K562 (cell line): ENCODE data around the gene ZNF451. TPM values are rescaled to one million over a fixed set of nuclear protein-coding genes. Genes with fewer than 3 reads are reported as not detected.

Experiments used
- ATAC-seq: fragments of 200-7000 bp; cut with Tn5 transposase; 3 replicates; pipeline ENCODE4 v1.9.1; 2020; ENCODE audit warnings: moderate library complexity
- BruUV-seq: library from RNA; stranded (reverse); fragments of 400-500 nt; replicated peaks from 2 replicates; lab custom pipeline; 2021; lab: Mats Ljungman, UMichigan
- CTCF ChIA-PET: fragments of 300-600 bp; formaldehyde crosslinking; extraction: SDS; loops from one replicate; lab custom pipeline; 2021; ENCODE audit warnings: low intra/inter-chr PET ratio; lab: Yijun Ruan, JAX
- POLR2A ChIA-PET: fragments of 300-600, 350-650 bp; sonication (Branson Sonifier 250); formaldehyde crosslinking; extraction: SDS; loops from one replicate; lab custom pipeline; 2021; ENCODE audit warnings: antibody characterized with exemption, inconsistent platforms; lab: Yijun Ruan, JAX
- DNase-seq, 4 experiments: peaks; one replicate each; pipeline versions ENCODE4 v3.0.0 to v3.0.0-alpha.2; 2011 to 2018; ENCODE audit warnings: low spot score in 3 of 4, mixed read lengths in 3 of 4; ENCODE audit errors: extremely low read depth in 1 of 4
- FAIRE-seq: peaks from 2 replicates; lab custom pipeline; 2011; peaks lifted over from hg19 to GRCh38; lab: Jason Lieb, UNC
- H2AFZ ChIP-seq: 2 replicates; pipeline ENCODE4 v1.6.0; 2011; ENCODE audit warnings: low read depth, low read length, control low read depth, inconsistent platforms
- H3K27ac ChIP-seq: fragments of 200-600 bp; 3 replicates; pipeline ENCODE4 v1.8.0; 2011; ENCODE audit warnings: low read depth, mild to moderate bottlenecking, control low read depth, inconsistent platforms, low read length, moderate library complexity, mixed read lengths; ENCODE audit errors: extremely low read depth
- H3K27me3 ChIP-seq, 2 experiments: fragments of 300-600 bp in 1 of 2; 2 replicates in 1 of 2; 3 replicates in 1 of 2; pipeline versions ENCODE4 v1.6.0 to v1.8.0; 2011; ENCODE audit warnings: inconsistent platforms in 2 of 2, low read length in 2 of 2, mild to moderate bottlenecking in 1 of 2, mixed read lengths in 1 of 2, moderate library complexity in 1 of 2; ENCODE audit not compliant: control insufficient read depth in 2 of 2, insufficient read depth in 2 of 2
- H3K36me3 ChIP-seq: fragments of 300-600 bp; 3 replicates; pipeline ENCODE4 v1.8.0; 2011; ENCODE audit warnings: mild to moderate bottlenecking, low read length, inconsistent platforms; ENCODE audit not compliant: control insufficient read depth, insufficient read depth
- H3K4me1 ChIP-seq, 2 experiments: fragments of 200-600 bp in 1 of 2; replicated peaks in 1 of 2; 2 replicates in 1 of 2; 3 replicates in 1 of 2; pipeline versions ENCODE4 v1.5.1 to v1.8.0; 2011; ENCODE audit warnings: inconsistent platforms in 2 of 2, low read length in 2 of 2, mild to moderate bottlenecking in 1 of 2, mixed read lengths in 1 of 2, moderate library complexity in 1 of 2; ENCODE audit not compliant: control insufficient read depth in 2 of 2, insufficient read depth in 2 of 2
- H3K4me2 ChIP-seq: 2 replicates; pipeline ENCODE4 v1.6.1; 2011; ENCODE audit warnings: low read length, control low read depth, inconsistent platforms, mixed read lengths; ENCODE audit not compliant: insufficient read depth
- H3K4me3 ChIP-seq: fragments of 200-600 bp; sonication (generic), shearing (Covaris generic); 2 replicates; pipeline ENCODE4 v1.5.1; 2016; ENCODE audit warnings: control low read depth, inconsistent platforms
- H3K79me2 ChIP-seq: fragments of 200-600 bp; 3 replicates; pipeline ENCODE4 v1.8.0; 2011; ENCODE audit warnings: low read length, inconsistent platforms; ENCODE audit not compliant: control insufficient read depth, insufficient read depth
- H3K9ac ChIP-seq, 2 experiments: 2 replicates each; pipeline versions ENCODE4 v1.6.0 to v1.6.1; 2011; ENCODE audit warnings: low read depth in 2 of 2, low read length in 2 of 2, control low read depth in 1 of 2, inconsistent platforms in 1 of 2, mild to moderate bottlenecking in 1 of 2, mixed read lengths in 1 of 2; ENCODE audit not compliant: insufficient read depth in 1 of 2
- H3K9me1 ChIP-seq: one replicate; pipeline ENCODE4 v1.6.0; 2011; ENCODE audit warnings: inconsistent platforms, mild to moderate bottlenecking, low read length, moderate library complexity; ENCODE audit not compliant: control insufficient read depth, insufficient read depth
- H3K9me3 ChIP-seq: replicated peaks from 2 replicates; pipeline ENCODE4 v1.5.1; 2011; ENCODE audit warnings: low read depth, low read length, inconsistent platforms; ENCODE audit not compliant: control insufficient read depth, insufficient read depth
- H4K20me1 ChIP-seq: replicated peaks from 2 replicates; pipeline ENCODE4 v1.6.1; 2011; ENCODE audit warnings: low read length, inconsistent platforms, mixed read lengths; ENCODE audit not compliant: control insufficient read depth, insufficient read depth
- C11orf30 ChIP-seq: fragments of 450-650 bp; IDR thresholded peaks from 2 replicates; pipeline ENCODE4 v1.6.1; 2016; ENCODE audit warnings: low read depth, mild to moderate bottlenecking
- IFI16 ChIP-seq: fragments of 250-450 bp; sonication (Bioruptor Pico); IDR thresholded peaks from 2 replicates; pipeline ENCODE4 v2.1.2; 2022; ENCODE audit warnings: mild to moderate bottlenecking, inconsistent platforms
- RBM22 ChIP-seq: fragments of 200-400 bp; formaldehyde crosslinking; IDR thresholded peaks from 2 replicates; pipeline ENCODE4 v1.6.1; 2018; ENCODE audit warnings: low read length, low read depth; ENCODE audit not compliant: poor library complexity, severe bottlenecking
- SRSF7 ChIP-seq: fragments of 200-400 bp; formaldehyde crosslinking; optimal IDR thresholded peaks from 2 replicates; pipeline ENCODE3; 2017; ENCODE audit warnings: mild to moderate bottlenecking, low read depth, low read length
- ZNF143 ChIP-seq: sonication (generic); formaldehyde crosslinking; IDR thresholded peaks from 2 replicates; pipeline ENCODE4 v1.9.0; 2022; ENCODE audit warnings: mild to moderate bottlenecking, missing genetic modification reagents
- ZNF316 ChIP-seq: fragments of 450-650 bp; IDR thresholded peaks from 2 replicates; pipeline ENCODE4 v1.6.1; 2016
- ZNF347 ChIP-seq: fragments of 450-650 bp; formaldehyde crosslinking; IDR thresholded peaks from 2 replicates; pipeline ENCODE4 v1.4.0; 2020; ENCODE audit warnings: low read depth, mild to moderate bottlenecking, moderate library complexity
- WGBS: fragments of 100-300 bp; shearing (Covaris generic); methylation state at CpG from one replicate; pipeline ENCODE4 v1.1.6; 2016; ENCODE audit warnings: low coverage, mixed read lengths; ENCODE audit not compliant: insufficient coverage; ENCODE audit errors: missing lambda C conversion rate; 5-methylcytosine and 5-hydroxymethylcytosine counted together
- in situ Hi-C: fragments of 300-500 bp; cut with MboI; formaldehyde crosslinking; loops from 4 replicates; pipeline ENCODE4 v1.15.0; 2018; ENCODE audit warnings: inconsistent platforms, mixed read lengths
- intact Hi-C: fragments of 100-400 bp; cut with micrococcal nuclease; formaldehyde crosslinking; loops from 2 replicates; pipeline ENCODE4 v1.14.2; 2022
- polyA plus RNA-seq, 8 experiments: library from polyadenylated mRNA; depleted of rRNA in 4 of 8; stranded (reverse) in 5 of 8; unstranded in 3 of 8; fragments of >200 nt; fragmentation: Nextera tagmentation in 2 of 8; fragmentation: Illumina TruSeq in 1 of 8; extraction: Ambion mirVana in 2 of 8; extraction: Trizol in 1 of 8; gene quantifications; 2 replicates each; pipeline versions ENCODE4 v1.2.1 to v1.2.3, GENCODE V29; 2011 to 2014; ENCODE audit warnings: inconsistent platforms in 1 of 8, missing spikeins in 1 of 8
- total RNA-seq, 7 experiments: library from RNA; depleted of rRNA in 6 of 7; stranded (reverse); fragments of >200 nt in 6 of 7; fragmentation: Illumina TruSeq in 2 of 7; extraction: Trizol in 2 of 7; gene quantifications; 2 replicates each; pipeline versions ENCODE4 v1.2.1 to v1.2.3, GENCODE V29; 2011 to 2021; ENCODE audit warnings: low replicate concordance in 1 of 7
- TF ChIP-seq, protein P1 (sequence below): fragments of 250-450 bp; sonication (Bioruptor Pico); IDR thresholded peaks from 2 replicates; pipeline ENCODE4 v1.9.0; 2021; ENCODE audit warnings: mild to moderate bottlenecking
- TF ChIP-seq, protein P2 (sequence below): IDR thresholded peaks from 2 replicates; pipeline ENCODE4 v1.6.1; 2016; ENCODE audit warnings: missing genetic modification characterization, missing compliant biosample characterization

Gene ZNF451
- total and polyA plus RNA-seq, 9 of the 15 experiments (the other 6 are each of a cell fraction or from before 2014, with no cell fraction given), result 16.1 to 74.3 (median 38.3) TPM

DNA sequence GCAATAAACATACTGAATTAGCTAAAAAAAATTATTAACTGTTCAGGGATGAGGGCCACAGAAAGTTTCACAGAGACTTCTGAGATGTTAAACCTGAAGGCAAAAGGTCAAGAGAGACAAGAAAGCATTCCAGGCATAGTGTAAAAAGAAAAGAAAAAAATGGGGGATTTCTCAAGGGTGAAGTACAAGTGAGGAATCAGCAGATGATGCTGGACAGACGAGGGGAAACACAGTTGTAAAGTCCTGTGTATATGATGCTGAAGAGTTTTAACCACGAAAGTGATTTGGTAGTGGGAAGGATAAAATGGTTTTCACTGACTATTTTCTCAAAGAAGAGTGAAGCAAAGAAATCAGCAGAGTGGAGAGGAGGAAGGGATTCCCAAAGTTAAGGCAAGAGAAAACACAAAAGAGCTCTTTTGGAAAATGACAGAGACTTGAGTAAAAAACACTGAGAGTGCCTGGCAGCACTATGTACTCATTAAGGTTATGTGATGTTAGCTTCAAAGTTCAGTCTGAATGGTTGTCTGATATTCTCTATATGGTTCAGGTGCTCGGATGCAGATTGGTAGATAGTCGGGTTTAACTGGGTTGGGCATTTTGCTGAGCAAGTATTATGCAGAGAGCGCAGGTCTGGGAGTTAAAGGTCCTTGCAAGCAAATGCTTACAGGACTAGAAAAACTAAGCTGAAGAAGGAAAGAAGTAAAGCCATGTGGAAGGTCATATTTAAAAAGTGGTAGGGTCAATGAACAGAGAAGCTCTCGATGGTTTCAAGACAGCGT is 115.8 kb downstream of the ZNF451 start:
- 80% methylated on average over 7 of the region's 7 CpGs for WGBS
- Histone ChIP-seq H3K27ac (no peak overlapping the region), H3K4me1 (peaks cover 3 to 6% of the 10 kb centered on the region in 2 experiments; a peak in 3 of 5 replicates), H3K36me3 (peaks cover 29% of the 10 kb centered on the region), H3K4me2 (no peak overlapping the region), H3K79me2 (peaks cover 57% of the 10 kb centered on the region), H4K20me1 (no peaks in the 10 kb centered on the region), H3K9me1 (no peaks in the 10 kb centered on the region), H3K4me3 (no peak overlapping the region), H2AFZ (no peak overlapping the region)
- no TSS peak for BruUV-seq
- FAIRE-seq (no peak), ATAC-seq (no peak)
- POLR2A ChIA-PET, result no interaction called here
- intact Hi-C loops, result no loop called here
- TF ChIP-seq, protein P1, sequence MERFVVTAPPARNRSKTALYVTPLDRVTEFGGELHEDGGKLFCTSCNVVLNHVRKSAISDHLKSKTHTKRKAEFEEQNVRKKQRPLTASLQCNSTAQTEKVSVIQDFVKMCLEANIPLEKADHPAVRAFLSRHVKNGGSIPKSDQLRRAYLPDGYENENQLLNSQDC (CRISPR knock-in tag), result no peak
- TF ChIP-seq RBM22 (no peak), ZNF143 (CRISPR knock-in tag) (no peak), ZNF316 (peak; percentile 50), C11orf30 (peak; percentile 14; the same call in 1 of the 2 replicates), ZNF347 (no peak), SRSF7 (no peak), IFI16 (CRISPR knock-in tag) (no peak)
- TF ChIP-seq, protein P2, sequence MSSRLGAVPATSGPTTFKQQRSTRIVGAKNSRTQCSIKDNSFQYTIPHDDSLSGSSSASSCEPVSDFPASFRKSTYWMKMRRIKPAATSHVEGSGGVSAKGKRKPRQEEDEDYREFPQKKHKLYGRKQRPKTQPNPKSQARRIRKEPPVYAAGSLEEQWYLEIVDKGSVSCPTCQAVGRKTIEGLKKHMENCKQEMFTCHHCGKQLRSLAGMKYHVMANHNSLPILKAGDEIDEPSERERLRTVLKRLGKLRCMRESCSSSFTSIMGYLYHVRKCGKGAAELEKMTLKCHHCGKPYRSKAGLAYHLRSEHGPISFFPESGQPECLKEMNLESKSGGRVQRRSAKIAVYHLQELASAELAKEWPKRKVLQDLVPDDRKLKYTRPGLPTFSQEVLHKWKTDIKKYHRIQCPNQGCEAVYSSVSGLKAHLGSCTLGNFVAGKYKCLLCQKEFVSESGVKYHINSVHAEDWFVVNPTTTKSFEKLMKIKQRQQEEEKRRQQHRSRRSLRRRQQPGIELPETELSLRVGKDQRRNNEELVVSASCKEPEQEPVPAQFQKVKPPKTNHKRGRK (tag), result no peak
- TF ChIP-seq, all 486 proteins: peak for 2
- Histone ChIP-seq H3K9ac (no peak overlapping the region), H3K9me3 (no peaks in the 10 kb centered on the region), H3K27me3 (no peaks in the 10 kb centered on the region)
- CTCF ChIA-PET, result no interaction called here
- no peak for DNase-seq
- in situ Hi-C loops, result no loop called here
